ENCODE data around the gene CORO7.

DNA sequence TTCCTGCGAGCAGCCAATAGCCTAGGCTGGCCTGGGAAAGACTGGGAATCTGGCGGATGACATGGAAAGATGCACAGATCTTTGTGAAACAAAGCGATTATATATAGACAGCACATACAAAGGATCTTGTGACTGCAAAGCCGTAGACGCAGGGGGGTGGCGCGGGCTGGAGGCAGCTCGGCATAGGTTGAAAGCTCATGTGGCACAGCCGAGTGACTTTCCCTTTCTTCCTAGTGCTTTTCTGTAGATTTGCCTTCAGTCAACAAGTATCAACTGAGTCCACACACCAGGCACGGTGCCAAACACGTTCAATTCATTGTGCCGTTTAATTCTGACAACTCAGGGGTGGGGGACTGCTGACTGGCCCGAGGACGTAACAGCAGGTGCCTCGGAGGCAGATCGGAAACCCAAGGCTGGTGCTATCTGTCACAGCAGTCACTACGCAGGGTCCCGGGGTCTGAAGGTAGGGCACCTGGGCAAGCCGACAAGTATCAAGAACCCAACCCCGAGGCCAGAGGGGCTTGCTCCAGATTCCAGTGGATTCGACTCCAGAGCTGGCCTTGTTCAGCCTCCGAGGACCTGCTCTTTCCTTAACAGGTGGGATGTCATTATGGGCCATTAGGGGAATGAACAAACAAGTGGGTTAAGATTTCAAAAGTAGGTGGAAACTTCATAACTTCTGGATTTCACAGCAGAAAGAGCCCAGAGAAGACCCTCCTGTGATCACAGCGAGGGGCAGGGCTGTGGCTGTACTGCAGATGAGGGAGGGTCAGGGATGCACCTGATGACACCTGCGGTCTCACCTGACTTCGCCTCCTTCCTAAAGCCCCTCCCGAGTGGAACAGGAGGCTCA lies 71.2 kb downstream of the CORO7 start:
- TF ChIP-seq CTCF (IDR thresholded peaks at IDR 0.05) = no peak
- no peak for TF ChIP-seq EZH2 (IDR thresholded peaks at IDR 0.05; ENCODE audit: borderline replicate concordance, insufficient read depth, low read depth, low read length, poor library complexity, severe bottlenecking)
